ENCODE results near the gene GYG2.

GYG2 gene

GRCh38 chrX:2817036-2817435 lies 11.7 kb upstream of the GYG2 start:
- DNase-seq (ENCODE audit: low spot score) = no peak

DNA sequence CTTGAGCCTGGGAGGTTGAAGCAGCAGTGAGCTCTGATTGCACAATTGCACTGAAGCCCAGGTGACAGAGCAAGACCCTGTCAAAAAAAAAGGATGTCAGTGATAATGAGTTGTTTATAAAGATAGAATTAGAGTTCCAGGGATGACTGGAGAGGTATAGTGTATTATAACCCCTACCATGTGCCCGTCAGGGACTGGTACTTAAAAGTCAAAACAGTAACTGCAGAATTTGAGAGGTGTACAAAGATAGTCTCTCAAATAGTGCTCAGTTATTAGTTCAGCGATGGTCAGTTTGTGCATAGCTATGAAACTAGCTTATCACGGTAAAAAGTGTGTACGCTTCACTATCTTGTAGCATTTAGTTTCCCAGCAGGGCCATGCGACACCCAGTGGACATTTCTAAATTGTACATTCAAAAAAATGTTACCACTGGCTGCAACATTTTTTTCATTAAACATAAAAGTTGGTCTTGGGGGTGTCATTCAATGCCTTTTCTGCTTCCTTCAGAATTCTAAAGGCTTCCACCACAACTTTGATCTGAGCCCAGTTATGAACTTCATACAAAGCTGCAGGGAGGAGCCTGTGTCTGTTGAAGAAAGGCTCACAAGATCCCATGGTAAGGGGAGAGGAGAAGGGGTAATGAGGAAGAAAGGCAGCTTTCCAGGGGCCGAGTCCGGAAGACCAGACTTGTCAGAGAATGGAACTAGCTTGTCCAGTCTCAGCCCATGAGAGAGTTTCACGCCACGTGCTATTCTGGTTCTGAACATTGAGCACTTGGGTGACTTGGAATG lies 9.2 kb upstream of the GYG2 start:
- peak; percentile 71 for DNase-seq (ENCODE audit: low spot score)

GRCh38 chrX:2820136-2820771 lies 8.5 kb upstream of the GYG2 start:
- no peak for DNase-seq (ENCODE audit: low spot score)

- peak; percentile 24 for DNase-seq (ENCODE audit: low spot score)
Observed at GRCh38 chrX:2823795-2824386, 4.8 kb upstream of the GYG2 start.

DNA sequence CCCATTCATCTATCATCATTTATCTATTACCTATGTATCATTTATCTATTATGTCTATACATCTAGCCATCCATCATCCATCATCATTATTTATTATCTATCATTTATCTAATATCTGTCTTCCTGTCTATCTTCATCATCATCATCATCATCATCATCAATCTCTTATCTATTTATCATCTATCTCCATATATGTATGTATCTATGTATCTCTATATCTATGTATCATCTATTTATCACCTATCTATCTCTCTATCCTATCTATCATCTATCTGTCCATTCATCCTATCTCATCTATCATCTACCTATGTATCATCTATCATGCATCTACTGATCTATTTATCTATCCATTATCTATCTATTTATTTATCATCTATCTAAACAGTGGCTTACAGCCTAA lies 3.8 kb upstream of the GYG2 start:
- no peak for DNase-seq (ENCODE audit: low spot score)

GRCh38 chrX:2828959-2829411 lies 255 bp downstream of the GYG2 start:
- no peak for DNase-seq (ENCODE audit: low spot score)

DNA sequence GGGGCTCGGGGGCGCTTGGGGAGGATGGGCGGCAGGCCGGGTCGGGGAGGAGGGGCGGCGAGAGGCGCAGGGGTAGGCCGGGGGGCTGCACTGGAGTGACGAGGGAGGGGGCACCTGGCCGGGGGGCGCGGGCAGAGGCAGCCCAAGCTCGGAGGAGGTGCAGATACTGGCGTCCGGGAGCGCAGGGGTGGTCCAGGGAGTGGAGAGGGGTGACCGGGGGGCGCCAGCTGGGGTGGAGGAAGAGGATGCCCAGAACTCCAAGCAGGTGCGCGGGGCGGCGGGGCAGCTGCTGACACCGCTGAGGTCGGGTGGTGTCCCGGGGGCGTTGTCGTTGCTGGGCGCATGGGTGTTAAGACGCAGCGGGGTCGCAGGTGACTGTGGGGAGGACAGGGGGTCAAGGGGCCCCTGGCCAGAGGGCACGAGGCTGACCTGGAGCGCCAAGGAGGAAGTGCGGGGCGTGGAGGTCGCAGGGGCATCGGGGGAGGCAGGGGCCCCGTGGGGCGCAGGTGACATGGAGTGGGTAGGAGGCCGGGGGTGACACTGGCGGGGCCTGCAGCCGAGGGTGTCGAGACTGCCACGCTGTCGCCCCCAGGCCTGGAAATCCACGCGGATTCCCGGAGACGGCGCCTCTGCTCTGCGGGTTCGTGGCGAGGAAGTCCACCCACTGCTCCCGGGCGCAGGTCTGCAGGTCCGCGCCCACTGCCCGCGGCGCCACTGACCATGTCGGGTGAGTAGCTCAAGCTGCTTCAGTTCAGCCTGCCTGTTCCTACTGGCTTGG lies 928 bp downstream of the GYG2 start:
- no peak for DNase-seq (ENCODE audit: low spot score)

DNA sequence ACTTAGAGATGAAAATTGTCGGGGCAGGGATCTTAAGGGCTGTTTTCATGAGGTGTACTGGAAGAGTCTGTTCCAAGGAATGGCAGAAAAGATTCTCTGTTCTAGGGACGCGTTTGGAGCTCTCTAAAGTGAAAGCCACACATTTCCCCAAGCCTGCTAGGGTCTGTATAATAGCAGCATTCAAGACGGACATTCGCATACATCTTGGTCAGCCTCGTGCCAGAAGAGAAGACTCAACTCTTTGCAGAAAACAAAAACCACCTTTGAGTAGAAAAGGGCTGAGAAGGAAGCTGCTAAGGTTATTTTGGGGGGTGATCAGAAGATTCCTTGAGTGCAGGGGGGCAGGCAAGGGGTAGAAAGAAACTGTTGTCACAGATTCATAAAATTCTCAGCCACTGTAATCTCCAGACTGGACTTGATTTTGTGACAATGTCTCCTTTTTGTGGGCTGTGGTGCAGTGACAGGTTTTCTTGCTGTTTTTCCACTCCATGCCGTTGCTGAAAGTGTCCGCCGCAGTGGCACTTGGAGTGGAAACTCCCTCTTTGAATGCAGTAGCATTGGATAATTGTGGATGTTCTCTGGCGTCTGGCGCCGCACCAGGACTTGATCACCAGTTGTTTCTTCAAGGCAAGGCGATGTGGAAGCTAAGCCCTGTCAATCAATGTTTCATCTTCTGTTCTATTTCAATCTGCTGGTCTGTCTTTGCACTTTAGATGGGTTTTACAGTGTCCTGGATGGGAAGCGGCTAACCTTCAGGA lies 2.9 kb downstream of the GYG2 start:
- peak; percentile 44 for DNase-seq (ENCODE audit: low spot score)

- no peak for DNase-seq (ENCODE audit: low spot score)
Observed at GRCh38 chrX:2837961-2838360, 9.2 kb downstream of the GYG2 start.

- no peak for DNase-seq (ENCODE audit: low spot score)
Observed at GRCh38 chrX:2840961-2841360, 12.2 kb downstream of the GYG2 start.

GRCh38 chrX:2841537-2841936 lies 12.8 kb downstream of the GYG2 start:
- DNase-seq (ENCODE audit: low spot score) = no peak

- DNase-seq (ENCODE audit: low spot score) = no peak
Observed at GRCh38 chrX:2846992-2847391, 18.3 kb downstream of the GYG2 start.

DNA sequence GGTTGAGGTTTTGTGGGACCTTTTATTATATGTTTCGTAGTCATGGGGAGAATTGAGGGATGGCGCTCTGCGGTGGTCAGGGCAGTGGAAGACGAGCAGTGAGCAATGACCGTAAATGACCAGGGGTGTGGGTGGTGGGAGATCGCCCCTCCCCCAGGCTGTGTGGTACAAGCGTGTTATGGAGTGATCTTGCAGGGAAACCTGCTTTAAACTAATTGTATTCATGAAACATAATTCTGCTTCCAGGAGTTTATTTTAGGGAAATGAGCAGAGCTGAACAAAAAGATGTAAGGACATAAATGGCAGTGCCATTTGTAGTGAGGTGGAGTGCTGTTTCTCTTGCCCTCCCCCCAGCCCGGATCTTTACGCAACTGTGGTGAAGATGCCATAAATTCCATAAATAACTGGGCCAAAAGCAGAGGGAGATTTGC lies 20.2 kb downstream of the GYG2 start:
- peak; percentile 15 for DNase-seq (ENCODE audit: low spot score)

GRCh38 chrX:2854918-2855317 lies 26.2 kb downstream of the GYG2 start:
- DNase-seq (ENCODE audit: low spot score) = no peak

- DNase-seq (ENCODE audit: low spot score) = no peak
Observed at GRCh38 chrX:2855761-2856160, 27.0 kb downstream of the GYG2 start.

GRCh38 chrX:2857566-2857965 lies 28.8 kb downstream of the GYG2 start:
- no peak for DNase-seq (ENCODE audit: low spot score)

GRCh38 chrX:2859197-2859797 lies 30.6 kb downstream of the GYG2 start:
- no peak for DNase-seq (ENCODE audit: low spot score)

DNA sequence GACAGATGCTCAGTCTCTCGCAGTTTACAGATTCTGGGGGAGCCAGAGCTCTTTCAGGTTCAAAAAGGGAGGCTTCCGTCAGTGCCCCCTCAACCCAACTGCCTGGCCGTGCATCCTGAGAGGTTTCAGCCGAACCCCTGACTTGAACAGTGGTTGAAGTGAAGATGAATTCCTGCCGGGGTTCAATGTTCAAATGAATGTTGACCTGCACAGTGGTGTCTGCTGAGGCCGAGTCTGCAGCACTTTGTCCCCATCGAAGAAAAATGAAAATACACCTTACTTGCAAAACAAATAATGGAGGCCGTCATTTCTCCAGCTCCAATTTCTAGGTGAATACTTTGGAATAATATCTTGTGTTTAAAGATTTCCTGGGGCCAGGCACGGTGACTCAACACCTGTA lies 33.7 kb downstream of the GYG2 start:
- no peak for DNase-seq (ENCODE audit: low spot score)

DNA sequence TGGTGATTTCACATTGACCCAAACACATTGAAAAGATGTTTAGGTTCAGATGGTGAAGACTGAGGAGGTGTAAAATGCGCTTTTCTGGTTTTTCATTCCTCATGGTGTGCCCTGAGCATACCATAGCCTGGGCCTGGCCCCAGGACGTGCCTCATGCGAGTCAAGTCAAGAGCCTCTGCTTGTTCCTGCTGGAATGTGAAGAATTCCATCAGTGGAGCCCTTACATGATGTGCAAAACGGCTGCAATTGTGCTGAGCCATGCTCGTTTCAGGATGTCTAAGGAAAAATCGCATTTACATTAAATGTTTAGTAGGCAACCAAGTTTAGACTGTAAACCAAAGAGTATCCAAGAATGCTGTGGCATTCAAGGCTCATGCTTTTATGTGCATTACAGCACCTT lies 34.9 kb downstream of the GYG2 start:
- DNase-seq (ENCODE audit: low spot score) = no peak

GRCh38 chrX:2867206-2867605 lies 38.5 kb downstream of the GYG2 start:
- DNase-seq (ENCODE audit: low spot score) = no peak

DNA sequence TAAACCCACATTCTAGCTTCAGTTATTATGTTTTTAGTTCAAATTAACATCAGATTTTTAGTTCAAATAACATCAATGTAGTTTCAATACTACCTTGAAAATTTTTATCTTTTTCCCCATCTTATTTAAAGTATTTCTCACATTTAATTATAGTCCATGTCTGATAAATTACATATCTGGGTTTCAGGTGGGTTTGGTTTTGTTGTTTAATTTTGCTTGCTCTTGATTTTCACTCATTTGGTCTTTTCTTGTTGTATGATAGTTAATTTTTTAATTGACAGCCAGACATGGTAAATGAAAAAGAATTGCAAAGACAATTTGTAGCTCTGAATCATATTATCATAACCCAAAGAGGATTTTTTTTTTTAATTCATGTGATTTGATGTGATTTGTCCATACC lies 41.9 kb downstream of the GYG2 start:
- no peak for DNase-seq (ENCODE audit: low spot score)

Data from COLO829 (cell line).